HCT116 (cell line): ENCODE measurements around the gene PDZD4. TPM values are rescaled to one million over a fixed set of nuclear protein-coding genes. Genes with fewer than 3 reads are reported as not detected.

Experiments
- ATAC-seq: fragments of 200-7000 bp; cut with Tn5 transposase; 2 replicates; pipeline ENCODE4 v1.9.1; 2020; ENCODE audit warnings: mild to moderate bottlenecking, moderate library complexity
- BruUV-seq: library from RNA; stranded (reverse); fragments of 400-500 nt; replicated peaks from 2 replicates; lab custom pipeline; 2021; lab: Mats Ljungman, UMichigan
- CTCF ChIA-PET: fragments of 300-600 bp; sonication (Branson Sonifier 250); formaldehyde crosslinking; loops from one replicate; lab custom pipeline; 2021; ENCODE audit warnings: antibody characterized with exemption; lab: Charles Lee
- POLR2A ChIA-PET: fragments of 300-600, 350-600 bp; sonication (Branson Sonifier 250); formaldehyde crosslinking; loops from one replicate; lab custom pipeline; 2021; ENCODE audit warnings: antibody characterized with exemption; lab: Charles Lee
- RAD21 ChIA-PET, 2 experiments: fragments of 300-600 bp; sonication (Branson Sonifier 250); formaldehyde crosslinking; loops; one replicate each; lab custom pipeline; 2023; ENCODE audit warnings: low total read pairs in 2 of 2; ENCODE audit not compliant: uncharacterized antibody in 2 of 2, unreplicated experiment in 2 of 2, low non-redundant PET in 1 of 2; lab: Charles Lee
- DNase-seq: peaks from one replicate; pipeline ENCODE4 v3.0.0-alpha.2; 2010; ENCODE audit warnings: low read depth, low spot score
- H2AFZ ChIP-seq: fragments of 200-600 bp; shearing (Covaris generic), sonication (generic); 2 replicates; pipeline ENCODE4 v1.6.1; 2017; ENCODE audit warnings: low read depth, mixed run types, mixed read lengths, antibody characterized with exemption, low read length; ENCODE audit not compliant: poor library complexity, severe bottlenecking
- H3K27ac ChIP-seq: 2 replicates; pipeline ENCODE4 v1.5.1; 2012; ENCODE audit warnings: low read depth, low read length
- H3K27me3 ChIP-seq: fragments of 200-600 bp; sonication (generic); 2 replicates; pipeline ENCODE4 v1.6.1; 2016; ENCODE audit warnings: mixed run types, low read length, mixed read lengths; ENCODE audit not compliant: insufficient read depth
- H3K36me3 ChIP-seq, 2 experiments: fragments of 200-500 bp in 1 of 2; fragments of 200-600 bp in 1 of 2; sonication (Bioruptor generic) in 1 of 2; sonication (generic) in 1 of 2; 2 replicates each; pipeline versions ENCODE4 v1.5.1 to v1.6.1; 2014 to 2016; ENCODE audit warnings: low read length in 2 of 2, inconsistent platforms in 1 of 2, mixed read lengths in 1 of 2, mixed run types in 1 of 2; ENCODE audit not compliant: insufficient read depth in 2 of 2, control insufficient read depth in 1 of 2
- H3K4me1 ChIP-seq, 2 experiments: fragments of 200-600 bp in 1 of 2; sonication (generic) in 1 of 2; 2 replicates each; pipeline versions ENCODE4 v1.5.1 to v1.6.1; 2012 to 2017; ENCODE audit warnings: low read length in 2 of 2, inconsistent platforms in 1 of 2, mild to moderate bottlenecking in 1 of 2, mixed read lengths in 1 of 2, mixed run types in 1 of 2, moderate library complexity in 1 of 2; ENCODE audit not compliant: insufficient read depth in 2 of 2, control insufficient read depth in 1 of 2
- H3K4me2 ChIP-seq: fragments of 200-600 bp; sonication (generic); 2 replicates; pipeline ENCODE4 v1.6.1; 2017; ENCODE audit warnings: mixed run types, low read length, mixed read lengths
- H3K4me3 ChIP-seq, 2 experiments: fragments of 200-600 bp in 1 of 2; sonication (generic) in 1 of 2; replicated peaks in 1 of 2; 2 replicates each; pipeline ENCODE4 v1.5.1; 2011 to 2016; ENCODE audit warnings: low read length in 2 of 2, control low read depth in 1 of 2, low read depth in 1 of 2, mild to moderate bottlenecking in 1 of 2, mixed read lengths in 1 of 2, mixed run types in 1 of 2
- H3K79me2 ChIP-seq: fragments of 200-600 bp; sonication (generic); 2 replicates; pipeline ENCODE4 v1.6.1; 2017; ENCODE audit warnings: mild to moderate bottlenecking, mixed run types, low read length, moderate library complexity, mixed read lengths; ENCODE audit not compliant: insufficient read depth
- H3K9ac ChIP-seq: fragments of 200-600 bp; sonication (generic); 2 replicates; pipeline ENCODE4 v1.6.1; 2016; ENCODE audit warnings: low read length, mixed read lengths
- H3K9me2 ChIP-seq: fragments of 200-600 bp; sonication (generic), shearing (Covaris generic); 2 replicates; pipeline ENCODE4 v1.6.1; 2017; ENCODE audit warnings: mixed run types, mild to moderate bottlenecking, moderate library complexity; ENCODE audit not compliant: insufficient read depth
- H3K9me3 ChIP-seq, 2 experiments: fragments of 200-500 bp in 1 of 2; fragments of 200-600 bp in 1 of 2; sonication (Bioruptor generic) in 1 of 2; sonication (generic) in 1 of 2; 2 replicates each; pipeline ENCODE4 v1.6.1; 2014 to 2017; ENCODE audit warnings: low read length in 2 of 2, mixed read lengths in 2 of 2, inconsistent platforms in 1 of 2, low read depth in 1 of 2, mild to moderate bottlenecking in 1 of 2, mixed run types in 1 of 2, moderate library complexity in 1 of 2; ENCODE audit not compliant: control insufficient read depth in 1 of 2, insufficient read depth in 1 of 2
- H4K20me1 ChIP-seq: fragments of 200-600 bp; sonication (generic), shearing (Covaris generic); 2 replicates; pipeline ENCODE4 v1.6.1; 2017; ENCODE audit warnings: mixed run types, mild to moderate bottlenecking, moderate library complexity; ENCODE audit not compliant: insufficient read depth
- ATF3 ChIP-seq: IDR thresholded peaks from 2 replicates; pipeline ENCODE4 v1.6.1; 2012
- CEBPB ChIP-seq: IDR thresholded peaks from 2 replicates; pipeline ENCODE4 v1.6.1; 2012; ENCODE audit warnings: low read depth
- FOSL1 ChIP-seq: IDR thresholded peaks from 2 replicates; pipeline ENCODE4 v1.6.1; 2012; ENCODE audit warnings: low read depth
- MAX ChIP-seq: IDR thresholded peaks from 2 replicates; pipeline ENCODE4 v1.6.1; 2012
- POLR2AphosphoS5 ChIP-seq: IDR thresholded peaks from 2 replicates; pipeline ENCODE4 v1.6.1; 2011; ENCODE audit warnings: mild to moderate bottlenecking, low read depth, low read length, moderate library complexity
- RAD21 ChIP-seq: IDR thresholded peaks from 2 replicates; pipeline ENCODE4 v1.6.1; 2012; ENCODE audit warnings: low read depth, mild to moderate bottlenecking
- REST ChIP-seq: IDR thresholded peaks from 2 replicates; pipeline ENCODE4 v1.6.1; 2012; ENCODE audit warnings: low read depth
- SIN3A ChIP-seq: IDR thresholded peaks from 2 replicates; pipeline ENCODE4 v1.6.1; 2012; ENCODE audit warnings: low read depth
- SP1 ChIP-seq: IDR thresholded peaks from 2 replicates; pipeline ENCODE4 v1.6.1; 2012; ENCODE audit warnings: low read depth
- TCF7L2 ChIP-seq: IDR thresholded peaks from 2 replicates; pipeline ENCODE4 v1.7.0; 2011; ENCODE audit warnings: borderline replicate concordance, inconsistent platforms; ENCODE audit not compliant: insufficient read depth, insufficient read length; ENCODE audit errors: extremely low read depth
- YY1 ChIP-seq: IDR thresholded peaks from 2 replicates; pipeline ENCODE4 v1.6.1; 2011; ENCODE audit warnings: low read length, low read depth, moderate library complexity, mild to moderate bottlenecking; ENCODE audit not compliant: insufficient replicate concordance; ENCODE audit errors: extremely low read depth
- ZBTB33 ChIP-seq: IDR thresholded peaks from 2 replicates; pipeline ENCODE4 v1.6.1; 2011; ENCODE audit warnings: mild to moderate bottlenecking, low read length, moderate library complexity; ENCODE audit not compliant: insufficient replicate concordance; ENCODE audit errors: extremely low read depth
- ZNF274 ChIP-seq: fragments of 200-500 bp; sonication (Bioruptor generic); IDR thresholded peaks from 2 replicates; pipeline ENCODE4 v1.6.1; 2014; ENCODE audit warnings: mild to moderate bottlenecking, low read depth, low read length, inconsistent platforms
- intact Hi-C: fragments of 100-400 bp; cut with micrococcal nuclease; formaldehyde crosslinking; loops from 2 replicates; pipeline ENCODE4 v1.10.0; 2022
- total RNA-seq: library from RNA; stranded (reverse); gene quantifications from one replicate; pipeline ENCODE4 v1.2.1, GENCODE V29; 2021; ENCODE audit not compliant: unreplicated experiment
- TF ChIP-seq, protein P1 (sequence below), 3 experiments: fragments of 200-600 bp in 1 of 3; sonication (generic) in 1 of 3; IDR thresholded peaks in 2 of 3; conservative IDR thresholded peaks in 1 of 3; 2 replicates each; pipeline ENCODE4 v1.5.1; 2012 to 2017; ENCODE audit warnings: low read depth in 2 of 3, low read length in 2 of 3, antibody characterized with exemption in 1 of 3, borderline replicate concordance in 1 of 3, control low read depth in 1 of 3, mild to moderate bottlenecking in 1 of 3, mixed read lengths in 1 of 3, mixed run types in 1 of 3, moderate library complexity in 1 of 3; ENCODE audit not compliant: insufficient read depth in 1 of 3

Gene PDZD4
- total RNA-seq, 1 experiment from 2014 or later: 0.30 TPM

DNA sequence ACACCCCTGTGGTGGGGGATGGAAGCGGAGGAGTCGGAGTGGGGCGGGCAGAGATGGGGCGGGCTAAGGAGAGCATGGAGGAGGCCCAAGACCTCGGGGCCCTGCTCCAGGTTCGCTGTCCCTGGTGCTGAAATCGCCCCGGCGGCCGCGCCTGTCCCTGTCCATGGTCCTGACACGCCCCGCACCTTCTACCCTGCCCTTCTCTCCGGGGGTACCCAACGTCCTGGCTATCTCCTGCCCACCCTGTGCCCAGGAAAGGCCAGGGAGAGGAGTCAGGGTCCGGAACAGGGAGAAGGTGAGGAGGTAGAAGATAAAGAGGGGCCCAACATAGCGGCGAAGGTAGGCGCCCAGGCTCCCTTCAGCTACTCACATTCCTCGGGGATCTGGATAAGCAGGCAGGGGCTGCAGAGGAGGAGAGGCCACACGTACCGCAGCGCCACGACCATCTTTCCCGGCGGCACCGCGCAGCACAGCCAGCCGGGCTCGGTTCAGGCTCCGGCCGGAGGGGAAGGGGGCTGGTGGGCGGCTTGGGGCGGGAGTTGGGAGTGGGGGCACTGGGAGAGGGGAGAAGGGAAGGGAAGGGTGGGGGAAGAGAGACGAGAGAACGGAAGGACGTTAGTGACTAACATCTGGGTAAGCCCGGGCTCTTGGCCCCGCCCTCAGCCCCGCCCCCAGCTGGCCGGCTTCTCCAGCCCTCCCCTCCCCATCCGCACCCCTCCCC is 45.2 kb upstream of the PDZD4 start (continued):
- TF ChIP-seq CEBPB: no peak

- H3K27ac ChIP-seq: no peak overlapping the region
- no peaks in the 10 kb centered on the region for H3K9me3 ChIP-seq
- H3K9me2 ChIP-seq: no peaks in the 10 kb centered on the region
- no peaks in the 10 kb centered on the region for H3K4me1 ChIP-seq
- POLR2A ChIA-PET: no interaction called here
- BruUV-seq: no TSS peak
- no peak overlapping the region for H3K4me2 ChIP-seq
- H3K79me2 ChIP-seq: no peaks in the 10 kb centered on the region
- H3K4me3 ChIP-seq: no peak overlapping the region
- no peak overlapping the region for H3K9ac ChIP-seq
- CTCF ChIA-PET: no interaction called here
- intact Hi-C loops: no loop called here
- ATAC-seq (no peak), DNase-seq (no peak)
- no peaks in the 10 kb centered on the region for H4K20me1 ChIP-seq
- no peaks in the 10 kb centered on the region for H3K36me3 ChIP-seq
- H3K27me3 ChIP-seq: no peaks in the 10 kb centered on the region
- H2AFZ ChIP-seq: no peak overlapping the region
- RAD21 ChIA-PET: no interaction called here
- TF ChIP-seq REST (no peak), POLR2AphosphoS5 (no peak), ZNF274 (no peak), CEBPB (no peak), TCF7L2 (no peak), MAX (no peak), SP1 (no peak), SIN3A (no peak), RAD21 (no peak), FOSL1 (no peak), YY1 (no peak), ATF3 (no peak), ZBTB33 (no peak)
- TF ChIP-seq, protein P1, sequence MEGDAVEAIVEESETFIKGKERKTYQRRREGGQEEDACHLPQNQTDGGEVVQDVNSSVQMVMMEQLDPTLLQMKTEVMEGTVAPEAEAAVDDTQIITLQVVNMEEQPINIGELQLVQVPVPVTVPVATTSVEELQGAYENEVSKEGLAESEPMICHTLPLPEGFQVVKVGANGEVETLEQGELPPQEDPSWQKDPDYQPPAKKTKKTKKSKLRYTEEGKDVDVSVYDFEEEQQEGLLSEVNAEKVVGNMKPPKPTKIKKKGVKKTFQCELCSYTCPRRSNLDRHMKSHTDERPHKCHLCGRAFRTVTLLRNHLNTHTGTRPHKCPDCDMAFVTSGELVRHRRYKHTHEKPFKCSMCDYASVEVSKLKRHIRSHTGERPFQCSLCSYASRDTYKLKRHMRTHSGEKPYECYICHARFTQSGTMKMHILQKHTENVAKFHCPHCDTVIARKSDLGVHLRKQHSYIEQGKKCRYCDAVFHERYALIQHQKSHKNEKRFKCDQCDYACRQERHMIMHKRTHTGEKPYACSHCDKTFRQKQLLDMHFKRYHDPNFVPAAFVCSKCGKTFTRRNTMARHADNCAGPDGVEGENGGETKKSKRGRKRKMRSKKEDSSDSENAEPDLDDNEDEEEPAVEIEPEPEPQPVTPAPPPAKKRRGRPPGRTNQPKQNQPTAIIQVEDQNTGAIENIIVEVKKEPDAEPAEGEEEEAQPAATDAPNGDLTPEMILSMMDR (IDR thresholded peaks at IDR 0.05 in 2 of 3, conservative IDR thresholded peaks at IDR 0.05 in 1 of 3; ENCODE audit: borderline replicate concordance in 1 of 3, insufficient read depth in 1 of 3, low read depth in 2 of 3, low read length in 2 of 3): no peak
Measured at GRCh38 chrX:153874366-153875125, 44.2 kb upstream of the PDZD4 start.
